LNCaP clone FGC (cell line): ENCODE data around the gene NINJ1.

Source experiments
- DNase-seq: peaks from one replicate; pipeline ENCODE4 v3.0.0-alpha.2; 2011; ENCODE audit warnings: low read depth
- H3K4me3 ChIP-seq: 2 replicates; pipeline ENCODE4 v1.5.1; 2011; ENCODE audit warnings: mild to moderate bottlenecking, low read depth, low read length, control low read depth
- CTCF ChIP-seq: IDR thresholded peaks from 2 replicates; pipeline ENCODE4 v1.5.1; 2012; ENCODE audit warnings: mild to moderate bottlenecking; ENCODE audit not compliant: control insufficient read depth, insufficient read depth; ENCODE audit errors: extremely low read depth

The NINJ1 gene

GRCh38 chr9:93112864-93113389 is 21.1 kb downstream of the NINJ1 start:
- DNase-seq, result no peak
- no peak for TF ChIP-seq CTCF
- no peak overlapping the region for H3K4me3 ChIP-seq

DNA sequence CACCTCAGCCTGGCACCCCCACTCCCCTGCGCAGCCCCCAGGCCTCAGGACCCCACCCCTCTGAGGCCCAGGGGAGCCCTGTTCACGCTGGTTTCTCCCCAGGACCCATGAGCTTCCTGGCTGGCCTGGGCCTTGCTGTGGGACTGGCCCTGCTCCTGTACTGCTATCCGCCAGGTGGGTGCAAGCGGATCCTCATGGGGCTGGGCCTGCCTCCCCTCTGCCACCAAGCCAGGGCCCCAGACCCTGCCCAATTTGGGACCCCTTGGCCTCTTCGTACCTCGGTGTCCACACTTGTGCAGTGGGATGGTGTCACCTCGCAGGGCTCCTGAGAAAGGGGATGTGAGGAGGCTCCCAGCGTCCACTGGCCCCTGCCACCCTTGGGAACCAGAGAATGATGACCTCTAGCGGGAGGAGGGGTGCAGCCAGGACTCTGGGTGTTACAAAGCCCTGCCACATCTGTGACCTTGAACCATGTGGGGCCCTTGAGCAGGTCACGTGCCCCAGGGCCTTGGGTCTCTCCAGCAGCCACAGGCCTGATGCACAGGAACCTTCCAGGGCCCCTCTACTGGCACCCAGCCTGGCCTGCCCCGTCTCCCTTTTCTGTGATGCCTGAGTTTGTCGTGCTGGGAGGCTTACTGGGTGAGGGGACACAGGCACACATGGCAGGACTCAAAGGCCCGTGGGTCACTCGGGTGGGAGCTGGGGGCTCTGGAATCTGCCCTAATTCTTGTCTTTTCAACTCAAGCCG is 21.8 kb downstream of the NINJ1 start:
- no peak for TF ChIP-seq CTCF
- DNase-seq, result no peak
- no peak overlapping the region for H3K4me3 ChIP-seq

GRCh38 chr9:93111371-93112115 is 22.5 kb downstream of the NINJ1 start:
- TF ChIP-seq CTCF, result no peak
- no peak overlapping the region for H3K4me3 ChIP-seq
- no peak for DNase-seq

DNA sequence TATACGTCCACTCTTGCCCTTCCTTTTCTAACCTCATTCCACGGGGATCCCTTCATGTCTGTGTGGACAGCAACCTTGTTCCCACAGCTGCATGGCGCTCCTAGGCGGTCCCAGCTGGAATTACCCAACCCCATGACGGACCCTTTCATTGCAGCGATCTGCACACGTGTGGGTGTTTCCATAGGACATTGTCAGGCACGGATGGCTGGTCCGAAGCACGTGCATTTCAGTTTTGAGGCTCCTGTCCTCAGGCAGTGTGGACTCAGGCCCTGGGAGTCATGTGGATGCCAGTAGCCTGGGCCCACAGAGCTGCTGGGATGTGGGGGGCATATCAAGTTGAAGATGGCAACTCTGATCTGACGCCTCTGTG is 23.1 kb downstream of the NINJ1 start:
- no peak for DNase-seq
- no peak overlapping the region for H3K4me3 ChIP-seq
- no peak for TF ChIP-seq CTCF

GRCh38 chr9:93110311-93110855 is 23.7 kb downstream of the NINJ1 start:
- no peak overlapping the region for H3K4me3 ChIP-seq
- TF ChIP-seq CTCF, result no peak
- no peak for DNase-seq

DNA sequence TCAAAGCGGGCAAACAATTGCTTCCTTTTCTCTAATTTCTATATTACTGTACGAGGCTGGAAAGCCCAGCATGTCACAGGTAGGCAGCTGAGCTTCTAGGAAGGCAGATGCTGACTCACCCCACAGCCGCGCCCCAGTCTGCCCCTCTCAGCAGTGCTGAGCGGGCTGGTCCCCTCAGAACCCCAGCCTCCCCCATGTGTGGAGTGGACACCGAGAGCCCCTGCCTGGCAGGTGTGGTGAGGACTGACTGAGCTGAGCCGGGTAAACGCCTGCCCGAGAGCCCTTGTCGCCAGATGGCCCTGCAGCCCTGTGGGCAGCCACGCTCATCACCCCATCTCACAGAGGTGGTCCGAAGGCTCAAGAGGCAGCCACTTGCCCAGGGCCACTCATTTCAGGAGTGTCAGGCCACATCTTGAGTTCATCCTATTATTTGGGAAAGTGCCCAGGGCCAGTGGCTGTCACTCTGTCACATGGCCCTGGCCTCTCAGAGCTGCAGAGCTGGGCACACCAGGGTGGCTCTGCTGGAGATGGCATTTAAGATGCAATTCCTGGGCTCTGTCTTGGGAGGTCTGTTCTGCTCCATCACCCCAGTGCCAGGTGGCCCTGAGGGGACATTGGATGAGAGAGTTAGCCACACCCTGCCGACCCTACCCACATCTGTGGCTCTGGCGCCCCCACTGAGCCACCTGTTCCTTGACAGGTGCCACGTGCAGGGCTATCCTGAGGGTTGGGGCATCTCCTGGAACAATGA is 25.6 kb downstream of the NINJ1 start:
- no peak for DNase-seq
- no peak for TF ChIP-seq CTCF
- no peak overlapping the region for H3K4me3 ChIP-seq
